Endothelial cell of umbilical vein (primary cell): ENCODE data around the gene COL17A1. TPM values are rescaled to one million over a fixed set of nuclear protein-coding genes. Genes with fewer than 3 reads are reported as not detected.

Experiments
- BruUV-seq: library from RNA; stranded (reverse); fragments of 400-500 nt; replicated peaks from 2 replicates; lab custom pipeline; 2021; lab: Mats Ljungman, UMichigan
- CTCF ChIA-PET: fragments of 300-600, 350-600 bp; sonication (Branson Sonifier 250); formaldehyde crosslinking; loops from one replicate; lab custom pipeline; 2021; ENCODE audit warnings: antibody characterized with exemption, inconsistent platforms; lab: Charles Lee
- POLR2A ChIA-PET: fragments of 300-600, 350-600 bp; sonication (Branson Sonifier 250); formaldehyde crosslinking; loops from one replicate; lab custom pipeline; 2021; ENCODE audit warnings: antibody characterized with exemption, inconsistent platforms; lab: Charles Lee
- DNase-seq: peaks from one replicate; pipeline ENCODE4 v3.0.0-alpha.2; 2011; ENCODE audit warnings: low read depth, low spot score
- FAIRE-seq: peaks from 2 replicates; lab custom pipeline; 2011; peaks lifted over from hg19 to GRCh38; lab: Jason Lieb, UNC
- H2AFZ ChIP-seq: 2 replicates; pipeline ENCODE4 v1.6.0; 2012; ENCODE audit warnings: low read depth, low read length, control low read depth, inconsistent platforms
- H3K27ac ChIP-seq: 2 replicates; pipeline ENCODE4 v1.5.1; 2011; ENCODE audit warnings: low read depth, mild to moderate bottlenecking, control low read depth, low read length, moderate library complexity; ENCODE audit not compliant: insufficient read depth
- H3K27me3 ChIP-seq, 2 experiments: 2 replicates each; pipeline versions ENCODE4 v1.6.0 to v1.6.1; 2011; ENCODE audit warnings: low read length in 2 of 2, mixed read lengths in 1 of 2; ENCODE audit not compliant: control insufficient read depth in 2 of 2, insufficient read depth in 2 of 2
- H3K36me3 ChIP-seq, 2 experiments: 2 replicates in 1 of 2; 3 replicates in 1 of 2; pipeline ENCODE4 v1.5.1; 2011; ENCODE audit warnings: low read length in 2 of 2, mild to moderate bottlenecking in 1 of 2, moderate library complexity in 1 of 2; ENCODE audit not compliant: control insufficient read depth in 2 of 2, insufficient read depth in 2 of 2; ENCODE audit errors: extremely low read depth in 1 of 2
- H3K4me1 ChIP-seq: 3 replicates; pipeline ENCODE4 v1.5.1; 2011; ENCODE audit warnings: mild to moderate bottlenecking, low read length; ENCODE audit not compliant: control insufficient read depth, insufficient read depth; ENCODE audit errors: extremely low read depth
- H3K4me2 ChIP-seq: 2 replicates; pipeline ENCODE4 v1.6.1; 2011; ENCODE audit warnings: low read length, control low read depth, mixed read lengths; ENCODE audit not compliant: insufficient read depth
- H3K4me3 ChIP-seq, 3 experiments: fragments of 200-600 bp in 1 of 3; sonication (generic), shearing (Covaris generic) in 1 of 3; replicated peaks in 1 of 3; 2 replicates each; pipeline ENCODE4 v1.5.1; 2011 to 2016; ENCODE audit warnings: control low read depth in 3 of 3, low read length in 3 of 3, mild to moderate bottlenecking in 2 of 3, inconsistent platforms in 1 of 3, low read depth in 1 of 3, moderate library complexity in 1 of 3; ENCODE audit not compliant: insufficient read depth in 1 of 3
- H3K79me2 ChIP-seq: 2 replicates; pipeline ENCODE4 v1.6.0; 2012; ENCODE audit warnings: low read length, inconsistent platforms; ENCODE audit not compliant: control insufficient read depth, insufficient read depth
- H3K9ac ChIP-seq: replicated peaks from 2 replicates; pipeline ENCODE3; 2011; ENCODE audit warnings: low read length, control low read depth; ENCODE audit not compliant: insufficient read depth; ENCODE audit errors: extremely low read depth
- H3K9me1 ChIP-seq: replicated peaks from 3 replicates; pipeline ENCODE4 v1.6.0; 2011; ENCODE audit warnings: mild to moderate bottlenecking, low read length; ENCODE audit not compliant: control insufficient read depth, insufficient read depth; ENCODE audit errors: extremely low read depth
- H3K9me3 ChIP-seq: replicated peaks from 2 replicates; pipeline ENCODE4 v1.5.1; 2012; ENCODE audit warnings: low read length, inconsistent platforms; ENCODE audit not compliant: control insufficient read depth, insufficient read depth
- H4K20me1 ChIP-seq: replicated peaks from 2 replicates; pipeline ENCODE3; 2011; ENCODE audit warnings: mild to moderate bottlenecking, low read length; ENCODE audit not compliant: control insufficient read depth, insufficient read depth; ENCODE audit errors: extremely low read depth
- EZH2 ChIP-seq: IDR thresholded peaks from 2 replicates; pipeline ENCODE4 v1.6.1; 2012; ENCODE audit warnings: borderline replicate concordance, low read depth, mild to moderate bottlenecking, moderate library complexity, low read length, inconsistent platforms; ENCODE audit not compliant: severe bottlenecking
- FOS ChIP-seq: IDR thresholded peaks from 2 replicates; pipeline ENCODE4 v1.6.1; 2011; ENCODE audit warnings: mild to moderate bottlenecking, low read length, moderate library complexity, borderline replicate concordance; ENCODE audit not compliant: insufficient read depth
- GATA2 ChIP-seq: IDR thresholded peaks from 2 replicates; pipeline ENCODE4 v1.7.0; 2011; ENCODE audit warnings: low read depth, mild to moderate bottlenecking, moderate library complexity, mixed read lengths, low read length; ENCODE audit not compliant: insufficient read length, insufficient read depth
- JUN ChIP-seq: IDR thresholded peaks from 2 replicates; pipeline ENCODE4 v1.6.1; 2011; ENCODE audit warnings: borderline replicate concordance, low read depth; ENCODE audit not compliant: insufficient read length, insufficient read depth
- MAX ChIP-seq: IDR thresholded peaks from 2 replicates; pipeline ENCODE4 v1.6.1; 2011; ENCODE audit not compliant: insufficient read depth, insufficient read length
- MYC ChIP-seq: IDR thresholded peaks from one replicate; pipeline ENCODE4 v1.6.1; 2011; ENCODE audit warnings: mild to moderate bottlenecking, low read depth, low read length
- POLR2A ChIP-seq: IDR thresholded peaks from 2 replicates; pipeline ENCODE4 v1.6.1; 2012; ENCODE audit warnings: low read depth, mild to moderate bottlenecking, control low read depth, low read length
- POLR2AphosphoS5 ChIP-seq: IDR thresholded peaks from 2 replicates; pipeline ENCODE4 v1.6.1; 2012; ENCODE audit warnings: low read depth, mild to moderate bottlenecking, control low read depth, low read length, moderate library complexity; ENCODE audit not compliant: insufficient read depth
- dilution Hi-C: fragments of 300-500 bp; cut with MboI; formaldehyde crosslinking; loops from one replicate; pipeline ENCODE4 v1.15.0; 2019; ENCODE audit warnings: low sequenced_read_pairs; ENCODE audit not compliant: extremely low pct_ligation_motif_present
- intact Hi-C: fragments of 100-400 bp; cut with micrococcal nuclease; formaldehyde crosslinking; loops from one replicate; pipeline ENCODE4 v1.10.0; 2022
- polyA plus RNA-seq, 4 experiments: library from polyadenylated mRNA; depleted of rRNA in 3 of 4; stranded (reverse) in 3 of 4; unstranded in 1 of 4; fragments of >200 nt; gene quantifications; 2 replicates each; pipeline versions ENCODE4 v1.2.1 to v1.2.3, GENCODE V29; 2011 to 2012; ENCODE audit warnings: missing spikeins in 1 of 4
- total RNA-seq: library from RNA; stranded (reverse); gene quantifications from 2 replicates; pipeline ENCODE4 v1.2.3, GENCODE V29; 2021
- TF ChIP-seq, protein P1 (sequence below), 2 donors: IDR thresholded peaks; 1 replicate in 1 of 2; 2 replicates in 1 of 2; pipeline ENCODE4 v1.5.1; 2011; ENCODE audit warnings: low read length in 2 of 2, mild to moderate bottlenecking in 2 of 2, moderate library complexity in 2 of 2, control low read depth in 1 of 2, inconsistent platforms in 1 of 2, low read depth in 1 of 2; ENCODE audit not compliant: insufficient read depth in 1 of 2; ENCODE audit errors: extremely low read depth in 1 of 2

COL17A1 gene
- total and polyA plus RNA-seq, 2 donors (not counting 3 experiments of a cell fraction or from before 2014, with no cell fraction given) = 0.57 to 1.3 TPM

DNA sequence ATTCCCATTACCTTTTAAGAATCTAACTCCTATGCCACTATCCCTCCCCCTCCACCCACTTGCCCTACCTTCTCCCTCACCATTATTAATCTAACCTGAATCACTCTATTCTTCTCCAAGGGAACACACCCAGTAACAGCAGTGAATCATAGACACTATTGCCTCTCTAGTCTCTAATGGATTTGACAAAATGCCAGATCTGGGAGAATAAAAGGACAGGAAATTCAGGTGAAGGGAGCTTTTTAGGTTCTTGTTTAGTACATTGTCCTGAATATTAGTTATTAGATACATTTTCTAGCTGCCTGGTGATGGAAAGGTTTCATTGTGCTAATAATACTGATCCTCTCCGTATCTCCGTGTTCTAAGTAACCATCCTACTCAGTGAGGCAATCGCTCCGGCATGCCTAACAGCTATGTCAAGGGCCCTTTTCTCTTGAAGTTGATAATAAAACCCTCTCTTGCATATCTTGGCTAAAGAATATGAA, 32.2 kb upstream of the COL17A1 start:
- Histone ChIP-seq H3K9me3 (no peaks in the 10 kb centered on the region), H3K4me3 (no peak overlapping the region), H4K20me1 (no peaks in the 10 kb centered on the region), H3K79me2 (no peaks in the 10 kb centered on the region), H3K4me1 (peaks cover 26% of the 10 kb centered on the region), H3K36me3 (no peaks in the 10 kb centered on the region), H2AFZ (no peak overlapping the region), H3K27me3 (no peaks in the 10 kb centered on the region), H3K9ac (no peak overlapping the region), H3K4me2 (no peak overlapping the region), H3K9me1 (no peaks in the 10 kb centered on the region), H3K27ac (no peak overlapping the region)
- DNase-seq (no peak), FAIRE-seq (no peak)
- dilution Hi-C loops (no loop called here), intact Hi-C loops (no loop called here)
- no peak for TF ChIP-seq POLR2A
- TF ChIP-seq MAX = no peak
- no peak for TF ChIP-seq POLR2AphosphoS5
- TF ChIP-seq, protein P1, sequence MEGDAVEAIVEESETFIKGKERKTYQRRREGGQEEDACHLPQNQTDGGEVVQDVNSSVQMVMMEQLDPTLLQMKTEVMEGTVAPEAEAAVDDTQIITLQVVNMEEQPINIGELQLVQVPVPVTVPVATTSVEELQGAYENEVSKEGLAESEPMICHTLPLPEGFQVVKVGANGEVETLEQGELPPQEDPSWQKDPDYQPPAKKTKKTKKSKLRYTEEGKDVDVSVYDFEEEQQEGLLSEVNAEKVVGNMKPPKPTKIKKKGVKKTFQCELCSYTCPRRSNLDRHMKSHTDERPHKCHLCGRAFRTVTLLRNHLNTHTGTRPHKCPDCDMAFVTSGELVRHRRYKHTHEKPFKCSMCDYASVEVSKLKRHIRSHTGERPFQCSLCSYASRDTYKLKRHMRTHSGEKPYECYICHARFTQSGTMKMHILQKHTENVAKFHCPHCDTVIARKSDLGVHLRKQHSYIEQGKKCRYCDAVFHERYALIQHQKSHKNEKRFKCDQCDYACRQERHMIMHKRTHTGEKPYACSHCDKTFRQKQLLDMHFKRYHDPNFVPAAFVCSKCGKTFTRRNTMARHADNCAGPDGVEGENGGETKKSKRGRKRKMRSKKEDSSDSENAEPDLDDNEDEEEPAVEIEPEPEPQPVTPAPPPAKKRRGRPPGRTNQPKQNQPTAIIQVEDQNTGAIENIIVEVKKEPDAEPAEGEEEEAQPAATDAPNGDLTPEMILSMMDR (IDR thresholded peaks at IDR 0.05; ENCODE audit: extremely low read depth in 1 of 2, insufficient read depth in 1 of 2, low read depth in 1 of 2, low read length in 2 of 2) = no peak
- TF ChIP-seq FOS = no peak
- TF ChIP-seq EZH2 = no peak
- no peak for TF ChIP-seq MYC
- no peak for TF ChIP-seq JUN
- TF ChIP-seq GATA2 = no peak
- BruUV-seq = no TSS peak
- POLR2A ChIA-PET = no interaction called here
- CTCF ChIA-PET = interaction anchor here (0.9 kb wide), 1 partner anchor 9 kb away, joined by 3 read pairs; no protein-coding TSS in a partner anchor
